Mesenchymal stem cell (in vitro differentiated cells and primary cell): ENCODE results near the gene KRTAP12-1.

ENCODE experiments used
- DNase-seq: peaks from one replicate; pipeline ENCODE4 v3.0.0-alpha.2; 2013
- H2AFZ ChIP-seq: one replicate; pipeline ENCODE4 v1.6.1; 2013; ENCODE audit warnings: low read depth, mild to moderate bottlenecking, control low read depth, inconsistent platforms, low read length, moderate library complexity
- H2AK5ac ChIP-seq: 2 replicates; pipeline ENCODE4 v1.6.1; 2013; ENCODE audit warnings: low read length, moderate library complexity, mild to moderate bottlenecking, inconsistent platforms; ENCODE audit not compliant: severe bottlenecking
- H2BK120ac ChIP-seq: one replicate; pipeline ENCODE4 v1.6.1; 2013; ENCODE audit warnings: low read depth, mild to moderate bottlenecking, inconsistent platforms, low read length, moderate library complexity
- H2BK12ac ChIP-seq, 2 experiments: one replicate each; pipeline ENCODE4 v1.6.1; 2013; ENCODE audit warnings: inconsistent platforms in 2 of 2, low read length in 2 of 2, mild to moderate bottlenecking in 2 of 2, moderate library complexity in 2 of 2, control low read depth in 1 of 2
- H2BK15ac ChIP-seq: one replicate; pipeline ENCODE4 v1.6.1; 2013; ENCODE audit warnings: mild to moderate bottlenecking, low read depth, inconsistent platforms; ENCODE audit not compliant: poor library complexity, severe bottlenecking
- H2BK5ac ChIP-seq: 2 replicates; pipeline ENCODE4 v1.6.1; 2013; ENCODE audit warnings: low read depth, mild to moderate bottlenecking, low read length, control low read depth, inconsistent platforms; ENCODE audit not compliant: poor library complexity, severe bottlenecking
- H3K14ac ChIP-seq, 2 experiments: one replicate each; pipeline ENCODE4 v1.6.1; 2013; ENCODE audit warnings: inconsistent platforms in 2 of 2, low read length in 2 of 2, control low read depth in 1 of 2, mild to moderate bottlenecking in 1 of 2, moderate library complexity in 1 of 2
- H3K18ac ChIP-seq, 2 experiments: one replicate each; pipeline ENCODE4 v1.6.1; 2013; ENCODE audit warnings: inconsistent platforms in 2 of 2, low read length in 2 of 2, control low read depth in 1 of 2, low read depth in 1 of 2, mild to moderate bottlenecking in 1 of 2
- H3K23ac ChIP-seq, 2 experiments: one replicate each; pipeline ENCODE4 v1.6.1; 2013; ENCODE audit warnings: inconsistent platforms in 2 of 2, low read length in 2 of 2, mild to moderate bottlenecking in 2 of 2, moderate library complexity in 2 of 2, control low read depth in 1 of 2
- H3K27ac ChIP-seq: 2 replicates; pipeline ENCODE4 v1.5.1; 2013; ENCODE audit warnings: mild to moderate bottlenecking, moderate library complexity, low read length, control low read depth, inconsistent platforms; ENCODE audit not compliant: poor library complexity, severe bottlenecking
- H3K27me3 ChIP-seq, 2 experiments: 2 replicates each; pipeline versions ENCODE4 v1.6.1 to v1.7.0; 2013; ENCODE audit warnings: low read length in 2 of 2, mild to moderate bottlenecking in 2 of 2, moderate library complexity in 2 of 2, control low read depth in 1 of 2, inconsistent platforms in 1 of 2; ENCODE audit not compliant: control insufficient read depth in 1 of 2, insufficient read depth in 1 of 2
- H3K36me3 ChIP-seq, 2 experiments: 2 replicates each; pipeline versions ENCODE4 v1.6.1 to v1.7.0; 2013; ENCODE audit warnings: low read length in 2 of 2, control low read depth in 1 of 2, inconsistent platforms in 1 of 2, low read depth in 1 of 2, mild to moderate bottlenecking in 1 of 2; ENCODE audit not compliant: insufficient read depth in 2 of 2, control insufficient read depth in 1 of 2
- H3K4ac ChIP-seq, 2 experiments: one replicate each; pipeline ENCODE4 v1.6.1; 2013; ENCODE audit warnings: inconsistent platforms in 2 of 2, low read length in 2 of 2, mild to moderate bottlenecking in 2 of 2, moderate library complexity in 2 of 2, control low read depth in 1 of 2, low read depth in 1 of 2
- H3K4me1 ChIP-seq: 2 replicates; pipeline ENCODE4 v1.6.1; 2013; ENCODE audit warnings: low read depth, low read length, control low read depth; ENCODE audit not compliant: control insufficient read depth, insufficient read depth
- H3K4me2 ChIP-seq: 2 replicates; pipeline ENCODE4 v1.6.1; 2013; ENCODE audit warnings: low read length, mild to moderate bottlenecking, inconsistent platforms; ENCODE audit not compliant: poor library complexity, severe bottlenecking
- H3K4me3 ChIP-seq, 2 experiments: 2 replicates each; pipeline versions ENCODE4 v1.5.1 to v1.7.0; 2013; ENCODE audit warnings: low read length in 2 of 2, mild to moderate bottlenecking in 2 of 2, control low read depth in 1 of 2, low read depth in 1 of 2; ENCODE audit not compliant: insufficient read depth in 1 of 2
- H3K79me1 ChIP-seq: replicated peaks from 2 replicates; pipeline ENCODE4 v1.6.1; 2013; ENCODE audit warnings: mild to moderate bottlenecking, control low read depth, low read length, inconsistent platforms; ENCODE audit not compliant: poor library complexity, severe bottlenecking
- H3K9ac ChIP-seq: 2 replicates; pipeline ENCODE4 v1.7.0; 2013; ENCODE audit warnings: mild to moderate bottlenecking, low read length, moderate library complexity
- H3K9me3 ChIP-seq: 2 replicates; pipeline ENCODE4 v1.7.0; 2013; ENCODE audit warnings: mild to moderate bottlenecking, low read length; ENCODE audit not compliant: control insufficient read depth
- H4K8ac ChIP-seq: one replicate; pipeline ENCODE4 v1.6.1; 2013; ENCODE audit warnings: inconsistent platforms, mild to moderate bottlenecking, low read length, moderate library complexity
- H4K91ac ChIP-seq: one replicate; pipeline ENCODE4 v1.6.1; 2013; ENCODE audit warnings: mild to moderate bottlenecking, low read length, inconsistent platforms
- WGBS: methylation state at CpG from one replicate; pipeline ENCODE4 v1.1.7; 2013; ENCODE audit warnings: mixed read lengths; 5-methylcytosine and 5-hydroxymethylcytosine counted together

KRTAP12-1 gene

DNA sequence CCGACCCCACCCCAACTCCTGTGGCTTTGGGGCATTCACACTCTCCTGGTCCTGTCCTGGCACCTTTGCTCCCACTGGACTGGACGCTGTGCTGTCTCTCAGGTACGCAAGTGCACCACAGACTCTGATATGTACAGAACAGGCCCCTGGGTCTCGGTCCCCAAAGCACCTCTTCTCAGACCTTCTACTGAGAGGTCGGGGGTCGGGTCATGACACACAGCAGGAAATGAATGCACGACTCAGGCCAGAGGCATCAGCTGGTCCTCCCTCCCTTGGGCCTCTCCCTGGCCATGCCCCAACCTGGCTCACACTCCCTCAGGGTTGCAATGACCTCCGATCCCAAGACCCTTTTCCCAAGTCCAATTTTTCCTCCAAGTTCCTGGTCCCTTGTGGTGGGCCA lies 13.2 kb upstream of the KRTAP12-1 start:
- Histone ChIP-seq H3K79me1 (no peaks in the 10 kb centered on the region), H3K9me3 (peaks cover 22% of the 10 kb centered on the region), H4K91ac (no peak overlapping the region), H3K4me2 (no peak overlapping the region), H3K9ac (no peak overlapping the region), H2BK5ac (no peak overlapping the region), H3K18ac (no peak overlapping the region), H2AK5ac (no peak overlapping the region), H3K14ac (no peak overlapping the region), H3K27ac (no peak overlapping the region), H3K27me3 (peaks cover 38 to 51% of the 10 kb centered on the region in 2 experiments), H3K4me1 (peaks cover 12% of the 10 kb centered on the region), H2AFZ (no peak overlapping the region), H2BK12ac (no peak overlapping the region), H3K23ac (no peak overlapping the region), H3K4me3 (no peak overlapping the region), H3K36me3 (no peaks in the 10 kb centered on the region), H2BK15ac (no peak overlapping the region), H3K4ac (no peak overlapping the region), H2BK120ac (no peak overlapping the region), H4K8ac (no peak overlapping the region)
- DNase-seq: no peak
- WGBS: 58% methylated on average over 7 of the region's 8 CpGs

DNA sequence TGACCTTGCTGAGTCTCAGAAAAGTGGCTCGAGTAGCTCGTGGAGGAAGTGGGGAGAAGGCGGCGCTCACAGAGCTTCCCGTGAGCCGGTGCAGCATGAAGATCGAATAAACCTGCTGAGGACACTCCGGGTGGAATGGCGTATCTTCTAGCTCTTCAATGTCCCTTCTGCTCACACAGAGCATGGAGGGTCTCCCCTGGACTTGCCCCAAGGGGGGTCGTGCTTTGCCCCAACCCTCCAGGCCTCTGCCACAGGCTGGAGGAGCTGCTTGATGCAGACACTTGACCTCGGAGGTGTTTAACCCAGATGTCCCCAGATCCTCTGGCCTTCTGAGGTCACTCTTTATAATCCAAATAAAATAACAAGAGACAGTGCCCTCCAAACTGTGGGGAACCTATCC lies 12.8 kb upstream of the KRTAP12-1 start:
- H3K9ac ChIP-seq: no peak overlapping the region
- H4K8ac ChIP-seq: no peak overlapping the region
- H3K18ac ChIP-seq: no peak overlapping the region
- no peak overlapping the region for H3K14ac ChIP-seq
- peaks cover 34 to 47% of the 10 kb centered on the region in 2 experiments for H3K27me3 ChIP-seq
- peaks cover 22% of the 10 kb centered on the region for H3K9me3 ChIP-seq
- no peak overlapping the region for H2BK12ac ChIP-seq
- H2BK120ac ChIP-seq: no peak overlapping the region
- 68% methylated on average over 11 of the region's 11 CpGs for WGBS
- no peak overlapping the region for H2AK5ac ChIP-seq
- H3K4me1 ChIP-seq: peaks cover 12% of the 10 kb centered on the region
- no peak overlapping the region for H2BK15ac ChIP-seq
- H3K36me3 ChIP-seq: no peaks in the 10 kb centered on the region
- no peak overlapping the region for H3K4me2 ChIP-seq
- H3K4ac ChIP-seq: no peak overlapping the region
- no peak overlapping the region for H4K91ac ChIP-seq
- no peak overlapping the region for H3K23ac ChIP-seq
- no peaks in the 10 kb centered on the region for H3K79me1 ChIP-seq
- H3K4me3 ChIP-seq: no peak overlapping the region
- no peak overlapping the region for H2AFZ ChIP-seq
- no peak for DNase-seq
- H3K27ac ChIP-seq: no peak overlapping the region
- H2BK5ac ChIP-seq: no peak overlapping the region

DNA sequence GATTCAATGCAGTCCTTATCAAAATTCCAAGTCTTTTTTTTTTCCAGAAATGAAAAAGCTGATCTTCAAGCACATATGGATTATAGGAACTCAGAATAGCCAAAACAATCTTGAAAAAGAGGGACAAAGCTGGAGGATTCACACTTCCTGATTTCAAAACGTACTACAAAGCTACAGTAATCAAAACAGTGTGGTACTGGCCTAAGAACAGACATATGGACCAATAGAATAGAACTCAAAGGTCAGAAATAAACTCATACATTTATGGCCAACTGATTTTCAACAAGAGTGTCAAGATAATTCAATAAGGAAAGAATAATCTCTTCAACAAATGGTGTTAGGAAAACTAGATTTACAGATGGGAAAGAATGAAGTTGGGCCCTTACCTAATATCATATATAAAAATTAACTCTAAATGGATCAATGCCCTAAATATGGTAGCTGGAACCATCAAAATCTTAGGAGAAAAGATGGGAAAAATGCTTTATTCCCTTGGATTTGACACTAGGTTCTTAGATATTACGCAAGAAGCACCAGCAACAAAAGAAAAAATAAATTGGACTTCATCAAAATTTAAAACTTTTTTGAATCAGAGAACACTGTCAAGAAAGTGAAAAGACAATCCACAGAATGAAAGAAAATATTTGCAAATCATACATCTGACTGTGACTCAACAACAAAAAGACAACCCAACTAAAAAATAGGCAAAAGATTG lies 11.0 kb upstream of the KRTAP12-1 start:
- Histone ChIP-seq H3K14ac (no peak overlapping the region), H4K8ac (no peak overlapping the region), H3K4me3 (no peak overlapping the region), H2BK15ac (no peak overlapping the region), H3K27me3 (peaks cover 23 to 37% of the 10 kb centered on the region in 2 experiments), H3K4ac (no peak overlapping the region), H3K23ac (no peak overlapping the region), H3K4me2 (no peak overlapping the region), H2AK5ac (no peak overlapping the region), H3K18ac (no peak overlapping the region), H3K9ac (no peak overlapping the region), H3K79me1 (no peaks in the 10 kb centered on the region), H2AFZ (no peak overlapping the region), H3K27ac (no peak overlapping the region), H3K36me3 (no peaks in the 10 kb centered on the region), H3K9me3 (peaks cover 22% of the 10 kb centered on the region), H3K4me1 (peaks cover 6% of the 10 kb centered on the region), H2BK5ac (no peak overlapping the region), H2BK12ac (no peak overlapping the region), H2BK120ac (no peak overlapping the region), H4K91ac (no peak overlapping the region)
- no peak for DNase-seq
- no CpG with 5 or more reads among the region's 2 CpGs for WGBS

DNA sequence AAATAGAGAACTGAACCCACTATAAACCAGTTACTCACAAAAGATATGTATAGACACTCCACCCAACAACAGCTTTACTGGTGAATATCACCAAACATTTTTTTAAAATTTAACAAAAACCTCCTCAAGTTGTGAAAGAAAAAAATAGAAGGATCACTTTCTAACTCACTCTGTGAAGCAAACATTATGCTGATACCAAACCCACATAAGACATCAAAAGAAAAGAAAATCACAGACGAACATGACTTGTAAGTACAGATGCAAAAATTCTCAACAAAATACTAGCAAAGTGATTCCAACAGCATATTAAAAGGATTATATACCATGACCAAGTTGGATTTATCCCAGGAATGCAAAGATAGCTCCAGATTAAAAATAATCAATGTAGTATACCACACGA lies 9.7 kb upstream of the KRTAP12-1 start:
- no peak overlapping the region for H3K27ac ChIP-seq
- H2BK15ac ChIP-seq: no peak overlapping the region
- H3K23ac ChIP-seq: no peak overlapping the region
- no peaks in the 10 kb centered on the region for H3K79me1 ChIP-seq
- peaks cover 22% of the 10 kb centered on the region for H3K9me3 ChIP-seq
- H3K4me1 ChIP-seq: no peaks in the 10 kb centered on the region
- no peak overlapping the region for H3K18ac ChIP-seq
- no peak overlapping the region for H2AFZ ChIP-seq
- no peak overlapping the region for H3K4ac ChIP-seq
- H3K4me3 ChIP-seq: no peak overlapping the region
- peaks cover 24 to 40% of the 10 kb centered on the region in 2 experiments for H3K27me3 ChIP-seq
- no peak overlapping the region for H3K4me2 ChIP-seq
- no peak overlapping the region for H2BK12ac ChIP-seq
- H2BK120ac ChIP-seq: no peak overlapping the region
- 63% methylated on average over 2 of the region's 2 CpGs for WGBS
- H2BK5ac ChIP-seq: no peak overlapping the region
- no peak overlapping the region for H3K9ac ChIP-seq
- no peak overlapping the region for H4K91ac ChIP-seq
- DNase-seq: no peak
- H4K8ac ChIP-seq: no peak overlapping the region
- no peaks in the 10 kb centered on the region for H3K36me3 ChIP-seq
- no peak overlapping the region for H3K14ac ChIP-seq
- H2AK5ac ChIP-seq: no peak overlapping the region
